HEK293 (cell line): Measurements from ENCODE around the gene PTPN4.

Experiments
- MYNN ChIP-seq: fragments of 450-650 bp; formaldehyde crosslinking; IDR thresholded peaks from 2 replicates; pipeline ENCODE4 v1.5.1; 2016; ENCODE audit warnings: missing biosample characterization, missing genetic modification characterization, borderline replicate concordance
- RBAK ChIP-seq: fragments of 450-650 bp; formaldehyde crosslinking; IDR thresholded peaks from 2 replicates; pipeline ENCODE4 v1.5.1; 2016; ENCODE audit warnings: missing biosample characterization, missing genetic modification characterization
- ZFP37 ChIP-seq: fragments of 450-650 bp; formaldehyde crosslinking; IDR thresholded peaks from 2 replicates; pipeline ENCODE4 v1.5.1; 2016; ENCODE audit warnings: missing biosample characterization, missing genetic modification characterization
- ZNF121 ChIP-seq: fragments of 450-650 bp; formaldehyde crosslinking; IDR thresholded peaks from 2 replicates; pipeline ENCODE4 v1.5.1; 2016; ENCODE audit warnings: missing biosample characterization, missing genetic modification characterization

- TF ChIP-seq MYNN (tag by site-specific recombination) (no peak), ZNF121 (tag by site-specific recombination) (no peak), ZFP37 (tag by site-specific recombination) (no peak), RBAK (tag by site-specific recombination) (no peak)
Measured at GRCh38 chr2:120032297-120032696, 272.6 kb downstream of the PTPN4 start.
